NCI-H82 treated with DMSO at 0.1 percent for 48 hours (cell line): ENCODE results near the gene CRIP3.
"Not testable (repeated sequence)": the region's sequence is repeated elsewhere in the genome, so short reads cannot be mapped to it uniquely, and the experiment has no call there.

Source experiments
- DNase-seq: peaks from one replicate; lab custom pipeline; 2025; ENCODE audit not compliant: unreplicated experiment; lab: John Stamatoyannopoulos, UW

Gene CRIP3

GRCh38 chr6:43307451-43308100 lies 1.1 kb downstream of the CRIP3 start:
- DNase-seq: no peak

- DNase-seq: no peak
Observed at GRCh38 chr6:43306086-43306485, 2.5 kb downstream of the CRIP3 start.

- DNase-seq: no peak
Observed at GRCh38 chr6:43304882-43305281, 3.7 kb downstream of the CRIP3 start.

- DNase-seq: no peak
Observed at GRCh38 chr6:43304361-43304760, 4.3 kb downstream of the CRIP3 start.

- DNase-seq: no peak
Observed at GRCh38 chr6:43303751-43304331, 4.8 kb downstream of the CRIP3 start.

GRCh38 chr6:43303006-43303405 lies 5.6 kb downstream of the CRIP3 start:
- not testable (repeated sequence) for DNase-seq

GRCh38 chr6:43302126-43302525 lies 6.5 kb downstream of the CRIP3 start:
- DNase-seq: no peak

- DNase-seq: no peak
Observed at GRCh38 chr6:43301081-43301870, 7.3 kb downstream of the CRIP3 start.

- DNase-seq: no peak
Observed at GRCh38 chr6:43299338-43300293, 9.0 kb downstream of the CRIP3 start.

GRCh38 chr6:43298565-43299337 lies 9.9 kb downstream of the CRIP3 start:
- DNase-seq: no peak

GRCh38 chr6:43297644-43298564 lies 10.7 kb downstream of the CRIP3 start, which contains the start of gene SLC22A7:
TSS of gene SLC22A7 (plus strand) at chr6:43298260. CDS start at chr6:43298359, 99 bp downstream.
- DNase-seq: no peak

GRCh38 chr6:43296780-43297497 lies 11.7 kb downstream of the CRIP3 start:
- DNase-seq: no peak

- no peak for DNase-seq
Observed at GRCh38 chr6:43295456-43295855, 13.2 kb downstream of the CRIP3 start.

- DNase-seq: no peak
Observed at GRCh38 chr6:43294536-43294935, 14.1 kb downstream of the CRIP3 start.

GRCh38 chr6:43293698-43294097 lies 14.9 kb downstream of the CRIP3 start:
- DNase-seq: no peak

- DNase-seq: no peak
Observed at GRCh38 chr6:43292763-43293318, 15.8 kb downstream of the CRIP3 start.

GRCh38 chr6:43292341-43292740 lies 16.3 kb downstream of the CRIP3 start:
- no peak for DNase-seq

GRCh38 chr6:43291708-43292107 lies 16.9 kb downstream of the CRIP3 start:
- DNase-seq: no peak
